ENCODE results near the gene TRABD2B.

Gene TRABD2B

DNA sequence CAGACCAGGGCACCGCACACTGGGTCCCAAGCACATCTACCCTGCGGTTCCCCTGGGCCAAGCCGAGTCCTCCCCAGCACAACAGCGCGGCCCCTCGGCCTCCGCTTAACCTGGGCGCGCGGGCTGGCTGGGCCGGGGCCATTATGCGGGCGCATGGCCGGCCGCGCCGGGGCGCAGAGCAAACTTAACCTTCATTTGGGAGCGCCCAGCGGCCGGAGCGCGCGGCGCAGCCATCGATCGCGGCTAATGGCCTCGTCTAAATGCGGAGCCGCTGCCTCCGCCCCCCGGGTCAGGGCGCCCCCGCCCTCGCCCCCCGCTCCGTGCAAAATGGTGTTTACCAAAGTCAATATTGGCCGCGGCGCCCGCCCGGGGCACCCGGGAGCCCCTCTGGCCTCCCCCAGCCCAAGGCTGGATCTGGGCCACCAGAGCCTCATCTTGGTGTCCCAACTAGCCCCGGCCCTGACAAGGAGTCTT, 272.1 kb downstream of the TRABD2B start:
- no peak for DNase-seq (ENCODE audit: low read depth in 2 of 2)

DNA sequence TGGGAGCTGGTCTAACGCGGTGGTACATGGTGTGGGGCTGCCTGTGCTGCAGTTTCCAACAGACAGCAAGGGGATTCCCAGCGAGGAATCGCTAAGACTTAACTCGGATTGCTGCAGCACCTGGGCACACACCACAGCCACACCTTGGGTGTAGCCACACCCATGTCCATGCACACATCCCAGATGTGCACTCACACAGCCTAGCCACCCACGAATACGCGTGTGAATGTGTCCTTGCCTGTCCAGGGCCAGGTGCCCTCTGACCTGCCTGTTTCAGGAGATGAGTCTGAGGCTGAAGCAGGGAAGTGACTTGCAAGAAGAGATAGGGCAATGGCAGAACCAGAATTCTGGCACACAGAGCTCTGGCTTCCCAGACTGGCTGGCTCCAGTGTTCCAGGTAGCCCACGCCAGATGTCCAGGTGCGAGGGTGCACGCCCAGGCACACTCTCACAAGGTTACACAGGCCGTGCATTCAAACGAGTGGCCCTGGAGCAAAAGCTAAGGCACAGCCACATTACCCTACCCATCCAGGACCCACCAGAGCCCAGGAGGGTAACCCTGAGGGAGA, 272.7 kb downstream of the TRABD2B start:
- DNase-seq (ENCODE audit: low read depth in 2 of 2), result no peak

DNA sequence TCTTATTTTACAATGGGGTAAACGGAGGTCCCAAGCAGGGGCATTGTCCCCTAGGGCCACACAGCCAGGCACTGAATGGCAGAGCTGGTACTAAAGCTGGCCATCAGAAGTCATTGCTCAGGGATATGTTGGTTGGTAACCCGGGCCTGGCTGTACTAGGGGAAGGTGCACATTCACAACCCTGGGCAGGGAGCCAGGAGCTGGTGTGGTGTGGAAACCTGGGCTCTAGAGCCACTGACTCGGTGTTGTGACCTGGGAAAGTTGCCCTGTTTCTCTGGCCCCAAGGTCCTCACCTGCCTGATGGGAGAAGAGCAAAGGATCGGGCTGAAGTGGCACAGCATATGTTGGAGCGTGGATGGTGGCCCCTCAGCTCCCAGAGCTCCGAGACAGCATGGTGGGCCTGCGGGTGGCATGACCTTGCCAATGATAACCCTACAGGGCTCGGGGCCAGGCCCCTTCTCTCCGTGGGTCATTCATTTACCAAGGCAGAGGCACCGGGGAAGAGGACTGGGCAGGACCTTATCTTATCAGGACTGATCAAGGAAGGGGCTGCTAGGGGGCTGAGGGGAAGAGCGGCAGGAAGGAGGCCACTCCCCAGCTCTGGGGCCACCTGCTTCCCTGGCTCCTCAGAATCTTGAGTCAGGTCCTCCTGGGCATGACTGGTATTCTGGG, 274.1 kb downstream of the TRABD2B start:
- DNase-seq (ENCODE audit: low read depth in 2 of 2), result no peak

DNA sequence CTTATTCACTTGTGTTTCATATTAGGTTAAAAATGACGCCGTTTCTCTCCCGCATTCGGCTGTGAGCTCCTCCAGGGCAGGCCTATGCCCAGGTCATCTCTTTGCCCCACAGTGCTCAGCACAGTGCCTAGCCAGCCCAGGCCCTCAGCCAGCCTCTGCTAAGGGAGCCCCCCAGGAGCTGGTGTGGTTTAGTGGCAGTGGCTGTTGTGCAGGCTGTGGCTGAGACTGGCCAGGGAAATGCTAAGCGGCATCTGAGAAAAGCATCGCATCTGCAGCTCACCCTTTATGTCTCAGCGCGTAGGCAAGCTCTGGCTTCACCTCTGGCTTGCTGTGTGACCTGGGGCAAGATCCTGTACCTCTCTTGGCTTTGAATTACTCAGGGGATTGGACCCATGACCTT, 275.1 kb downstream of the TRABD2B start:
- DNase-seq (ENCODE audit: low read depth in 2 of 2), result no peak

DNA sequence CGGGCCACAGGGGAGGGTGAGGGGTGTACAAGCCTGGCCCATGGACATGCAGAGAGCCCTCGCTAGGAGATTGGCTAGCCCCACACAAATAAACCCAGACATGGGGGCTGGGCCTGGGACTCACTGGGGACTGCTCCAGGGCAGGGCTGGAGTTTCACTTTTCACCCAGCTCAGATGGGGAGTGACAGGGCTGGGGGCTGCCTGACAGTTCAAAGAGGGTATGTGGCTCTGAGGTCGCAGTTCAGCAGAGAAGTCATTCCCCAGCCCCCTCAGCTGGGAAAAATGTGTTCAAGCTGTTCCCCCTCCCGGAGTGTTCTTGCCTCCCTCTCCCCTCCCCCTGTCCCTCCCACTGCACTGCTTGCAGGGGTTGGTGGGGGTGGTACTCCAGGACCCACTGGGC, 277.1 kb downstream of the TRABD2B start:
- DNase-seq (ENCODE audit: low read depth in 2 of 2), result no peak

DNA sequence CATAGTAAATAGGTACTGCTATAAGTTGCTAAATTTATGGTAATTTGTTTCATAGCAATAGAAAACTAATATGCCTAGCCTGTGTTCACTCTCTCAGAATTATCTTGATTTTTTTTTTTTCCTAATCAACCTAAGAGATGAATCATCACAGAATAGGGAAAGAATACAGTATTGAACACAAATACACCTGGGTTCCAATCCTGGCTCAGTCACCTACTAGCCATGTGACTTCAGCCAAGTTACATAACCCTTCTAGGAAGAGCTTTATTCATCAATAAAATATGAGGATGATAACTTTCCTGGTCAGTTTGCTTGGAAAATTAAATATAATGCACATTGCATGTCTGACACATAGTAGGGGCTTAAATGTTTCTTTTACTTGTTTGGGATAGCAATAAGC, 279.8 kb downstream of the TRABD2B start:
- no peak for DNase-seq (ENCODE audit: low read depth in 2 of 2)

DNA sequence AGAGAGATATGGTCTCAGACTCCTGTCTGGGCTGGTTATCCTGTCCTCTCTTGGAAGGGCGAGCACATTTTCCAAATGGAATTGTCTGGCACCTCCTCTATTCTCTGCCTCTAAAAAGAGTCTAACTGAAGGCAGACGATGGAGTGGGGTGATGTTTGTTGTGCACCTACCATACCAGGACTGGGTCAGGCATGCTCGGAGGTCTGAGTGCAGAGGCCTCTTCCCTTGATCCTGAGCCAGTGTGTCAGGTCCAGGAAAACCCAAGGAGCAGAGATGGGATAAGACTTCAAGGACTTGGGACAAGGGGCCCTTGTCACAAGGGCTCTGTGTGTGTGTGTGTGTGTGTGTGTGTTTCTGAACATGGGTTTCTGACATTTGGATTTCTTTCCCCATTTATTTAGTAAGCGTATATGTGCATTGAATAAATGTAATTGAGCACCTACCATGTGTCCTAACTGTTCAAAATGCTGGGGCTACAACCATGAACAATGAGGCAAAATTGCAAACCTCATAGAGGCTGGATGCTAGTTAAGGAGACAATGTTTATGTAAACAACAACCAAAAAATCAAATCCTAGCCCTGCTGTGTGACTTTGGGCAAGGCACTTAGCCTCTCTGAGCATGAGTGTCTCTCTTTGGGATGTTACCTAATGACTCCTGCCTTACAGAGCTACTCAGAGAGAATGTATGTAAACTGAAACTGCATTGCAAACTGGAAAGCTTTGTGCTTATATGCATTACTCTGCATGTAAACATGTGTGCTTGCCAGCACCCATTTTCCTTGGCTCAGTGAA, 283.0 kb downstream of the TRABD2B start:
- no peak for DNase-seq (ENCODE audit: low read depth in 2 of 2)

DNA sequence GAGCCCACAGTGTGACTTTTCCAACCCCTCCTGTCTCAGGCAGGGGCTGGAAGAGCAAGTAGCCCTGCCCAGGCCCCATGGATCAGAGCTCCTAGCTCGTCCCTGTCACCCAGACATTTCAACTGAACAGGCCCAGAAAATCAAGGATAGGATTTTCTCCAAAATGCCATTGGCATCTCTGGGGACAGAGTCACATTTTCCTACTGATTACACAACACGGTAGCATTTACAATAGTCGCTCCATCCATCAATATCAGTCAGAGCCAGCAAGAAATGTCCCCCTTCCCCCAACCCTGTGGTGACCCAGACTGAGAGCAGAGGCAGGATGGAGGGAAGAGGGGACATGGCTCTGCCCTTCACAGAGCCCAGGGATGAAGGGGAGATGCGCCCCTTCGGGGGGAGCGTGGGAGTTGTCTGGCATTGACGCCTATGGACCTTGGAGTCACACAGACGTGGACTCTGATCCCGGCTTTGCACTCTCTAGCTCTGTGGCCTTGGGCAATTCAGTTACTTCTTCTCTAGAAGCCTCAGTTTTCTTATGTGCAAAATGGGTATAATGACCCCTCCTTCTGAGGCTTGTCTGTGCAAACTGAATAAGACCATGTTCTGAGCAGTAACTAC, 283.7 kb downstream of the TRABD2B start:
- DNase-seq (ENCODE audit: low read depth in 2 of 2), result no peak

DNA sequence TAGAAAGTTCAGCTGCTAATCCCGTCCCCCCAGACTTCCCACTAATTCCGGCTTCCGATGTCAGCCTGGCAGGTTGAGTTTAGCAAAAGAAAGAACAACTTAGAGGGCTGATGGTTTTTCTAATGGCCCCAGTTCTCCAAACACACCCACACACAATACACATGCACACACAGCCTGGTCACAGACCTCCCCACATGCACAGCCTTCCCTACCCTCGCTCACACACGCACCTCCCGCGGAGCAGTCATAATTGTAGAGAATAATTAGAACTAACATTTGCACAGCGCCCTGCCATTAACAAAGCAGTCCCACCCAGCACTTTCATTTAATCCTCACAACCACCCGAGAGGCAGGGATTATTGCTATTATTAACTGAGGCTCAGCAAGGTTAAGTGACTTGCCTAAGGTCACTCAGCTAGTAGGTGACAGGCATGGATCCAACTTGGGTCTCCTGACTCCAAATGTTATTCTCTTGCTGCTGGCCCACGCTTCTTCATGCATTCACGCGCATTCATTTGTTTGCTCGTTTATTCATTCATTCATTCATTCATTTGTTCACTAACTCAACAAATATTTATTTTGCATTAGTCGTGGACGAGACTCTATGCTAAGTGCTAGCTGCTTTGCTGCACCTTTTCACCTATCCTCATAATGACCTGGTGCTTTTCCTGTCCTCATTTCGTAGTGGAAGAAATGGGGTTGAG, 284.4 kb downstream of the TRABD2B start:
- DNase-seq (ENCODE audit: low read depth in 2 of 2), result no peak

DNA sequence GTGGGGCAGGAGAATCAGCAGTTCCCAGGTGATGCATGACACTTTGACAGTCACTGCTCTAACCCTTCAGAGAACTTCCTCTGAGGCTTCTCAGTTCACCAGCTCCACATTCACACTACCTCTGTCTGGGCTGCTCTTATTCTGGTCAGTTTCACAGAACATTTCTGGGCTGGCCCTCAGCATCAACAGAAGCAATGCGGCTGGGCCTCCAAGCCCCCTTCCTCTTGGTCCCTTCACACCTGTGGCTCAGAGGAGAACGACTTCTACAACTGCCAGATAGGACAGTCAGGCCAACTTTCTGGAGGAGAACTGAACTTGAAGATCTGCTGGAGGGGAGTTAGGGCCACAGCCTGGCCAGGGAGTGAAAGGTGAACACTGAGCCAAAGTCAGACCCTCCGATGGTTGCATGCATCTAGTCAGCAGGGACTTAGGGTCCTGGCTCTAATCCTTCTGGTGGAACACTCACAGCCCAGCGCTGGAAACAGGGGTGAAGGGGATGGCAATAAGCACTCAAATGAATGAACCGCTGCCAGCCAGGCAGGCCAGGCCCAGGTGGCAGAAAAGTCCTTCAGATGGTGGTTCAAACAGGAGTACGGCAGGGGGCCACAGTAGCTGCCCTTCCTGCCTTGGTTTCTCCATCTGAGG, 285.2 kb downstream of the TRABD2B start:
- DNase-seq (ENCODE audit: low read depth in 2 of 2), result no peak

DNA sequence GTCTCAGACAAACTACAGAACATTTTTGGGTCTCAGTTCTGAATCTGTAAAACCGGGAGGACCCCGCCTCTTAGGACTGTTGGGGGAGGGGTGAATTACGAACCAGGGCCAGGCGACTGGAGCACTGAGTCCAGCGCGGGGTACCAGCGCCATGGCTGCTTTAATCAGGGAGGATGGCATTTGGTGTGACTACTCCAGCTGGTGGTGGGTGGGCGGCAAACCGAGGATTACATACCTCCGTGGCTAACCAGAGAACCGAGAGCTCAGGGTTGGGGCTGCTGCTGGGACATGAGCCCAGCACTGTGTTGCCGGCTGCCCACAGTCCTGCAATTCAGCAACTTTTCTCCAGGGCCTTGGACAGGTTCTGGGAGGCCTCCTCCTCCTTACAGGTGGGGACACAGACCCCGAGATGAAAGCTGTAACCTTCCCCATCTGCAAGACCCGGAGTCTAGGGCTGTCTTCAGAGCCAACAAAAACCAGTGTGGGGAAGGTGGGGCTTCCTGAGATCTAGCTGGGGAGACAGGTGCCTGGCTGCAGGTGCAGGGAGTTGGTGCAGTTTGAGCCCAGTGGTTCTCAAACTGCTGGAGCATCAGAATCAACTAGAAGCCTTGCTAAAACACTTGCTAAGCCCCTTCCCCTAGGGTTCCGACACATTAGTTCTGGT, 285.9 kb downstream of the TRABD2B start:
- no peak for DNase-seq (ENCODE audit: low read depth in 2 of 2)

All from activated CD8-positive, alpha-beta memory T cell treated with anti-CD3 and anti-CD28 coated beads for 4 hours (primary cell).